B cell (primary cell): ENCODE measurements around the gene GPR35. TPM values are rescaled to one million over a fixed set of nuclear protein-coding genes. Genes with fewer than 3 reads are reported as not detected.

Experiments
- ATAC-seq: fragments of 200-7000 bp; cut with Tn5 transposase; one replicate; pipeline ENCODE4 v1.10.0; 2021; ENCODE audit warnings: low read depth, mild to moderate bottlenecking, moderate number of reproducible peaks, moderate library complexity
- CTCF ChIA-PET: fragments of 350-600 bp; sonication (Branson Sonifier 250); formaldehyde crosslinking; loops from one replicate; lab custom pipeline; 2021; ENCODE audit warnings: antibody characterized with exemption, inconsistent platforms; lab: Charles Lee
- POLR2A ChIA-PET: fragments of 350-600 bp; sonication (Branson Sonifier 250); formaldehyde crosslinking; loops from one replicate; lab custom pipeline; 2021; ENCODE audit warnings: antibody characterized with exemption; lab: Charles Lee
- DNase-seq: peaks from one replicate; pipeline ENCODE4 v3.0.0; 2013
- H2AFZ ChIP-seq: 2 replicates; pipeline ENCODE4 v1.6.1; 2012; ENCODE audit warnings: mild to moderate bottlenecking, low read depth, low read length; ENCODE audit not compliant: insufficient read depth, poor library complexity, severe bottlenecking
- H3K27ac ChIP-seq, 2 donors: 1 replicate in 1 of 2; 2 replicates in 1 of 2; pipeline ENCODE4 v1.5.1; 2012 to 2013; ENCODE audit warnings: low read length in 2 of 2, mild to moderate bottlenecking in 2 of 2, moderate library complexity in 1 of 2
- H3K27me3 ChIP-seq, 4 experiments: fragments of 200-600 bp in 1 of 4; sonication (generic) in 1 of 4; replicated peaks in 1 of 4; 1 replicate in 2 of 4; 2 replicates in 2 of 4; pipeline versions ENCODE4 v1.6.1 to v1.7.0; 2013 to 2016; ENCODE audit warnings: low read length in 3 of 4, mild to moderate bottlenecking in 2 of 4, mixed read lengths in 1 of 4, moderate library complexity in 1 of 4; ENCODE audit not compliant: insufficient read depth in 4 of 4, control insufficient read depth in 3 of 4; ENCODE audit errors: control extremely low read depth in 1 of 4
- H3K36me3 ChIP-seq, 2 experiments: replicated peaks in 1 of 2; 1 replicate in 1 of 2; 2 replicates in 1 of 2; pipeline versions ENCODE4 v1.6.1 to v1.7.1; 2013; ENCODE audit warnings: low read length in 1 of 2; ENCODE audit not compliant: insufficient read depth in 2 of 2, control insufficient read depth in 1 of 2; ENCODE audit errors: control extremely low read depth in 1 of 2, extremely low read depth in 1 of 2
- H3K4me1 ChIP-seq, 2 donors: fragments of 200-600 bp in 1 of 2; sonication (generic) in 1 of 2; 1 replicate in 1 of 2; 2 replicates in 1 of 2; pipeline versions ENCODE4 v1.5.1 to v1.6.1; 2013 to 2017; ENCODE audit warnings: low read length in 2 of 2; ENCODE audit not compliant: control insufficient read depth in 2 of 2, insufficient read depth in 2 of 2
- H3K4me2 ChIP-seq: replicated peaks from 2 replicates; pipeline ENCODE3; 2012; ENCODE audit warnings: mild to moderate bottlenecking, low read depth, low read length; ENCODE audit not compliant: poor library complexity, severe bottlenecking
- H3K4me3 ChIP-seq, 5 experiments: fragments of 200-600 bp in 1 of 5; sonication (generic) in 1 of 5; 1 replicate in 3 of 5; 2 replicates in 2 of 5; pipeline versions ENCODE4 v1.5.1 to v1.7.0; 2011 to 2016; ENCODE audit warnings: low read length in 4 of 5, mild to moderate bottlenecking in 4 of 5, low read depth in 2 of 5, control low read depth in 1 of 5, moderate library complexity in 1 of 5; ENCODE audit not compliant: insufficient read depth in 1 of 5; ENCODE audit errors: control extremely low read depth in 1 of 5, extremely low read depth in 1 of 5
- H3K79me2 ChIP-seq: fragments of 200-600 bp; sonication (generic); one replicate; pipeline ENCODE4 v1.6.0; 2016; ENCODE audit warnings: low read length; ENCODE audit not compliant: control insufficient read depth, insufficient read depth
- H3K9ac ChIP-seq: fragments of 200-600 bp; sonication (generic); 2 replicates; pipeline ENCODE4 v1.6.1; 2017; ENCODE audit warnings: mild to moderate bottlenecking, low read length, moderate library complexity
- H3K9me3 ChIP-seq, 3 donors: one replicate each; pipeline versions ENCODE4 v1.6.1 to v1.7.1; 2013; ENCODE audit warnings: low read length in 2 of 3; ENCODE audit not compliant: control insufficient read depth in 2 of 3, insufficient read depth in 1 of 3; ENCODE audit errors: control extremely low read depth in 1 of 3
- H4K20me1 ChIP-seq: 2 replicates; pipeline ENCODE4 v1.6.0; 2012; ENCODE audit warnings: mild to moderate bottlenecking, low read length; ENCODE audit not compliant: insufficient read depth, control insufficient read depth, poor library complexity, severe bottlenecking
- H3K27ac Mint-ChIP-seq: one replicate; pipeline ENCODE4 v1.8.0; 2021; ENCODE audit warnings: mixed read lengths
- H3K27me3 Mint-ChIP-seq: one replicate; pipeline ENCODE4 v1.8.0; 2021; ENCODE audit warnings: mixed read lengths
- H3K4me1 Mint-ChIP-seq: one replicate; pipeline ENCODE4 v1.8.0; 2021; ENCODE audit warnings: mixed read lengths
- H3K4me3 Mint-ChIP-seq: one replicate; pipeline ENCODE4 v1.8.0; 2021; ENCODE audit warnings: mixed read lengths
- H3K9me3 Mint-ChIP-seq: one replicate; pipeline ENCODE4 v1.8.0; 2022; ENCODE audit warnings: mixed read lengths; ENCODE audit not compliant: insufficient read depth
- CTCF ChIP-seq: fragments of 200-600 bp; IDR thresholded peaks from one replicate; pipeline ENCODE4 v1.8.0; 2022; ENCODE audit warnings: antibody characterized with exemption, mild to moderate bottlenecking
- EZH2 ChIP-seq: IDR thresholded peaks from 2 replicates; pipeline ENCODE4 v1.6.1; 2012; ENCODE audit warnings: borderline replicate concordance, low read depth, mild to moderate bottlenecking, moderate library complexity, low read length; ENCODE audit not compliant: insufficient read depth, poor library complexity, severe bottlenecking
- WGBS: methylation state at CpG from one replicate; pipeline ENCODE4 v1.1.5; 2013; ENCODE audit warnings: missing lambda C conversion rate; ENCODE audit not compliant: insufficient coverage; 5-methylcytosine and 5-hydroxymethylcytosine counted together
- intact Hi-C: fragments of 100-400 bp; cut with micrococcal nuclease; formaldehyde crosslinking; loops from one replicate; pipeline ENCODE4 v1.10.0; 2022
- polyA plus RNA-seq: library from polyadenylated mRNA; depleted of rRNA; stranded (reverse); fragments of >200 nt; gene quantifications from 2 replicates; pipeline ENCODE4 v1.2.3, GENCODE V29; 2012
- total RNA-seq, 2 donors: library from RNA; stranded (reverse); fragments of 120-200 nt in 1 of 2; gene quantifications; 1 replicate in 1 of 2; 2 replicates in 1 of 2; pipeline versions ENCODE4 v1.2.3 to v1.2.4, GENCODE V29; 2013 to 2022

Gene GPR35
- total and polyA plus RNA-seq, 2 donors (not counting 1 experiment from before 2014, with no cell fraction given): 1.8 to 9.6 TPM

GRCh38 chr2:240601061-240601830 is 24.0 kb upstream of the GPR35 start:
- Mint-ChIP-seq H3K4me1 (no peaks in the 10 kb centered on the region), H3K27me3 (no peaks in the 10 kb centered on the region), H3K9me3 (no peaks in the 10 kb centered on the region), H3K4me3 (no peak overlapping the region), H3K27ac (no peak overlapping the region)
- DNase-seq (no peak), ATAC-seq (no peak)
- H3K27ac ChIP-seq: no peak overlapping the region
- H3K9me3 ChIP-seq: no peaks in the 10 kb centered on the region
- no peaks in the 10 kb centered on the region for H3K79me2 ChIP-seq
- WGBS: 96% methylated on average over 20 of the region's 20 CpGs
- ChIA-PET CTCF (no interaction called here), POLR2A (no interaction called here)
- H3K27me3 ChIP-seq: no peaks in the 10 kb centered on the region
- H3K36me3 ChIP-seq: peaks cover 0 to 18% of the 10 kb centered on the region in 2 experiments
- H3K4me1 ChIP-seq: no peaks in the 10 kb centered on the region
- H4K20me1 ChIP-seq: peaks cover 2% of the 10 kb centered on the region
- no peak overlapping the region for H3K4me2 ChIP-seq
- no peak for TF ChIP-seq EZH2
- no peak for TF ChIP-seq CTCF
- intact Hi-C loops: no loop called here
- H2AFZ ChIP-seq: no peak overlapping the region
- no peak overlapping the region for H3K4me3 ChIP-seq
- no peak overlapping the region for H3K9ac ChIP-seq

- no peaks in the 10 kb centered on the region for H3K27me3 ChIP-seq
- ATAC-seq (no peak), DNase-seq (no peak)
- no peaks in the 10 kb centered on the region for H3K4me1 ChIP-seq
- TF ChIP-seq CTCF (no peak), EZH2 (no peak)
- peaks cover 0 to 18% of the 10 kb centered on the region in 2 experiments for H3K36me3 ChIP-seq
- no peak overlapping the region for H3K9ac ChIP-seq
- H2AFZ ChIP-seq: no peak overlapping the region
- no peaks in the 10 kb centered on the region for H3K79me2 ChIP-seq
- intact Hi-C loops: no loop called here
- H3K9me3 Mint-ChIP-seq: no peaks in the 10 kb centered on the region
- H3K27ac ChIP-seq: no peak overlapping the region
- POLR2A ChIA-PET: no interaction called here
- no peak overlapping the region for H3K4me2 ChIP-seq
- CTCF ChIA-PET: no interaction called here
- WGBS: 98% methylated on average over 11 of the region's 11 CpGs
- no peak overlapping the region for H3K4me3 Mint-ChIP-seq
- H3K27me3 Mint-ChIP-seq: no peaks in the 10 kb centered on the region
- H3K4me3 ChIP-seq: no peak overlapping the region
- H3K4me1 Mint-ChIP-seq: no peaks in the 10 kb centered on the region
- H3K27ac Mint-ChIP-seq: no peak overlapping the region
- no peaks in the 10 kb centered on the region for H4K20me1 ChIP-seq
- H3K9me3 ChIP-seq: no peaks in the 10 kb centered on the region
These were observed 23.5 kb upstream of the GPR35 start for GRCh38 chr2:240601831-240602160.
